ENCODE data around the gene PRPF39.

DNA sequence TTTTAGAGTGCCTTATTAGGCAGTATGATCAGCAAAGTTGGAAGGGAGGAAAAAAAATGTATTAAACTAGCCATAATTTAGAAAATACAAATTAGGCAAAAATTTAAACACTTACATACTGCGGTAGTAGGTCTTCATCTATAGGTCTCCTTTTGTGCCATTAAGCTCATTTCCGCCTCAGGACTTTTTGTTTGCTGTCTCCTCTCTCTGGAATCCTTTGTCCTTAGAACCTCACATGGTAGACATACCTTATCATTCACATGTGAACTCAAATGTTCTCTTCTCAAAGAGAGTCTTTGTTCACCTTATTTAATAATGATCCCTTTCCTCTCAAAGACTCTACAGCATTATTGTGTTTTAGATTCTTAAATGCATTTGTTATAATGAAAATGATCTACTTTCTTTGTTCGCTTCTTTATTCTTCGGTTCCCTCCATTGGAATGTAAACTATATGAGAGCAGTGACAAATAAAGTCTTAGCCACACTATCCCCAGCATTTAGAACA, 66.5 kb downstream of the PRPF39 start:
- TF ChIP-seq POLR2AphosphoS5 (IDR thresholded peaks at IDR 0.05; ENCODE audit: low read depth, low read length) (no peak), FOSL2 (IDR thresholded peaks at IDR 0.05; ENCODE audit: borderline replicate concordance, low read depth) (no peak), CTCF (IDR thresholded peaks at IDR 0.05) (no peak), RAD21 (IDR thresholded peaks at IDR 0.05; ENCODE audit: low read length) (no peak)
- TF ChIP-seq, protein P1, sequence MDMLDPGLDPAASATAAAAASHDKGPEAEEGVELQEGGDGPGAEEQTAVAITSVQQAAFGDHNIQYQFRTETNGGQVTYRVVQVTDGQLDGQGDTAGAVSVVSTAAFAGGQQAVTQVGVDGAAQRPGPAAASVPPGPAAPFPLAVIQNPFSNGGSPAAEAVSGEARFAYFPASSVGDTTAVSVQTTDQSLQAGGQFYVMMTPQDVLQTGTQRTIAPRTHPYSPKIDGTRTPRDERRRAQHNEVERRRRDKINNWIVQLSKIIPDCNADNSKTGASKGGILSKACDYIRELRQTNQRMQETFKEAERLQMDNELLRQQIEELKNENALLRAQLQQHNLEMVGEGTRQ (IDR thresholded peaks at IDR 0.05; ENCODE audit: borderline replicate concordance, low read depth, low read length), result no peak
